Measurements from ENCODE around the gene ZSWIM5.
"Not testable (repeated sequence)": the region's sequence is repeated elsewhere in the genome, so short reads cannot be mapped to it uniquely, and the experiment has no call there.

ZSWIM5 gene

DNA sequence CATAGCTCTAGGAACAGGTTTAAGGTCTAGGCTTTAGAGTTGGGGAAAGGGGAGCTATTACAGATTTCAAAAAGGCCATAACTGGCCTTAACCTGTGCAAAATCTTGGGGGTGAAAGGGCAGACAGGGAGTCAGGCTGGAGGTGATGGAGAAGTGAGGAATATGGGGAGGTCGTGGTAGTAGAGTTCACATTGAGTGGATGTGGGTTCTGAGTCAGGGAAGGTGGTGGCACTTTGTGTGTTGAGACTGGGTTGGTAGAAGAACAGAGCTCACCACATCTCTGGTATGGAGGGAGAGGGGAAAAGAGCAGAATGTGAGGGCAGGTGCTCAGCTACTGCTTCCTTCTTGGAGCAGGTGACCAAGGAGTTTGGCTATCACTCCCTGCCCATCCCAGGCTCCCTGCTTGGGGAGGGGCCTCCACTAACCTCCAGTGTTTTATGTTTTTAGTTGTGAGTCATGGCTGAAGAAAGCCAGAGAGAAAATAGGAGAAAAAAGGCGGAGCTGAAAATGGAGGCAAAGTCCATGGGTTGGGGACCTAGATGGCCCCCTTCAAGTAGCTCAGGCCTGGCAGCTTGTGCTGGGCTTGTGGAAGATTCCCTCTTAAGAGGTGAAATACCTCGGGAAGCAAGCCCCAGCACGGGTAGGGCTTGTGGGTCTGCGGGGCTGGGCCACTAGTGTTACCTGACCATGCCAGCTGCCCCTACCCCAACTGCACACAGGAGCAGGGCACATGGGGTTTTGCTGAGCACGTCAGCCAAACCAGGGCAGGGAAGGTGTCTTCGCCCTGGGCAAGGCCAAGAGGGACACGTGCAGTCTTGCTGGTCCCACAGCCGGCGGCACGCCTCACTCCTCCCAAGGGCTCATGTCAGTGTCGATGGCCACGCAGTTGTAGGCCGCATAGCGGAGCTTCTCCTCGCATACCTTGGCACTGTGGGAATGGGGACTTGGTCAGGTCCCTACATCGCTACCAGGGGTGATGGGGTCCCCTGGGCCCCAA is 203.5 kb downstream of the ZSWIM5 start:
- DNase-seq (ENCODE audit: low spot score): no peak

DNA sequence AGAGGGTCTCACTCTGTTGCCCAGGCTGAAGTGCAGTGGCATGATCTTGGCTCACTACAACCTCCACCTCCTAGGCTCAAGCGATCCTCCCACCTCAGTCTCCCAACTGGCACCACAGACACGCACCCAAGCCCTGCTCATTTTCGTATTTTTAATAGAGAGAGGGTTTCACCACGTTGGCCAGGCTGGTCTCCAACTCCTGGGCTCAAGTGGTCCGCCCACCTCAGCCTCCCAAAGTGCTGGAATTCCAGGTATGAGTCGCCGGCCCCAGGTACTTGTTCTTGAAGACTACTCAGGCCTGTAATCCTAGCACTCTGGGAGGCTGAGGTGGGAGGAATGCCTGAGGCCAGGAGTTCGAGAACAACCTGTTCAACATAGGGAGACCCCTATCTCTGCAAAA is 204.8 kb downstream of the ZSWIM5 start:
- not testable (repeated sequence) for DNase-seq (ENCODE audit: low spot score)

DNA sequence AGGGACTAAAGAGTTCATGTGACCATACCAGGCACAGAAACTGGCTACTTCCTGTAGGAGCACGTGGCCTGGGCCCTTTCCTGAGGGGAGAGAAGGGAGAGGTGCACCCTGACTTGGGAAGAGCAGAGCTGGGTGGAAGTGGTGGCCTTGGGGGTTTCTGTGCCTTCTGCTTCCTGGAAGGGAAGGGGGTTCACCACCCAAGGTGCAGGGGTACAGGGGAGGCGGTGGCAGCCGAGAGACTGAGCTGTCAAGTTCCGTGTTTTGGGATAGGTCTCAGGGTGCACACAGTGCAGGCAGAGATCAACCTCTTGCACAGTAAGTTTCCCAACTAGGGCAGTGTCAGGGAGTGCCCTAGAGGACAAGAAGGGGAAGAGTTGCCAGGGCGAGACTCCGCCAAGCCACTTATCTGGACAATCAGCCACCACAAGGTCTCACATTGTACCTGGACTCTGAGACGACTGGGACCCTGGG is 205.4 kb downstream of the ZSWIM5 start:
- no peak for DNase-seq (ENCODE audit: low spot score)

DNA sequence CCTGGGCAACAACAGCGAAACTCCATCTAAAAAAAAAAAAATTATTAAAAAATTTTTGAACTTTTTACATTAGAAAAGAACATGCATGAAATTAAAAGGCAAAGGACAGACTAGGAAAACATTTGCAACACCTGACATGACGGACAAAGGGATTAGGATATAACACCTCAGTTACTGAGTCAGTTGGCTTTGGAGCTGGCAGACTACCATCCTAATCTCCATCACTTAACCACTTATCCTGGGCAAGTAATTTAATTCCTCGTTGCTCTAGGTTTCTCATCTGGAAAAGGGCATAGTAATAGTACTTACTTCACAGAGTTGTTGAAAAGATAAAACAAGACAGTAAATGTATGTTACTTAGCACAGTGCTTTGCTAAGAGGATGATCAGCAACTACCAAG is 207.2 kb downstream of the ZSWIM5 start:
- DNase-seq (ENCODE audit: low spot score): no peak

DNA sequence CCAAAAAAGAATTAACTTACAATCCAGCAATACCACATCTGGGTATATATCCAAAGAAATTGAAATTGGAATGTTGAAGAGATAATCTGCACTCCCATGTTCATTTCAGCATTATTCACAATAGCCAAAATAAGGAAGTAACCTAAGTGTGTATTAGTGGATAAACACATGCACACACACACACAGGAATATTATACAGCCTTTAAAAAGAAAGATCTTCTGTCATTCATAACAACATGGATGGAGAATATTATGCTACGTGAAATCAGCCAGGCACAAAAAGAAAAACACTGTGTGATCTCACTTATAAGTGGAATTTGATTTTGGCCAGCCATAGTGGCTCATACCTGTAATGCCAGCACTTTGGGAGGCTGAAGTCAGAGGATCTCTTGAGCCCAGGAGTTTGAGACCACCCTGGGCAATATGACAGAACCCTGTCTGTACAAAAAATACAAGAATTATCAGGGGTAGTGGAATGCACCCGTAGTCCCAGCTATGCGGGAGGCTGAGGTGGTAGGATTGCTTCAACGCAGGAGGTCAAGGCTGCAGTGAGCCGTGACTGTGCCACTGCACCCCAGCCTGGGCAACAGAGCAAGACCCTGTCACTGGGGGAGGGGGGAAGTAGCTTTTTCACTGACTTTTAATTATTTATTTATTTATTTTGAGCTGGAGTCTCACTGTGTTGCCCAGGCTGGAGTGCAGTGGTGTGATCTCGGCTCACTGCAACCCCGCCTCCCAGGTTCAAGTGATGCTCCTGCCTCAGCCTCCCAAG is 210.8 kb downstream of the ZSWIM5 start:
- DNase-seq (ENCODE audit: low spot score): no peak

DNA sequence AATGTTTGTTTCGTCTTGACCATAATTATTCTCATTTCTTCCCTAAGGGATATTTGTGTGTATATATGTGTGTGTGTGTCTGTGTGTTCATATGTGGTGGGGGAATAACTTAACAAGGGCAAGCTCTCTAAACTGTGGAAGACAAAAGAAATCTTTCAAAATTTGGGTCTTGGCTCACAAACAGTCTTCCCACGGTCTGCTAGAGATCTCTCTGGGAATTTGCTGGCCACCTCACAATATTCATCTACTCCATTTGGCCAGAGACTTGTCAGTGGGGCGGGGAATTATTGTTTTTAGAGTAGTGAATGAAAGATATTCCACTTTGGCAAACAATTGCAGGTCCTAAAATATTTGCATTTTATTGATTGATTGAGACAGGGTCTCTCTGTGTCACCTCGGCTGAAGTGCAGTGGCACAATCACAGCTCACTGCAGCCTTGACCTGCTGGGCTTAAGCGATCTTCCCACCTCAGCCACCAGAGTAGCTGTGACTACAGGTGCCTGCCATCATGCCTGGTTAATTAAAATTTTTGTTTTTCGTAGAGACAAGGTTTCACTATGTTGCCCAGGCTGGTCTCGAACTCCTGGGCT is 212.0 kb downstream of the ZSWIM5 start:
- DNase-seq (ENCODE audit: low spot score): no peak

DNA sequence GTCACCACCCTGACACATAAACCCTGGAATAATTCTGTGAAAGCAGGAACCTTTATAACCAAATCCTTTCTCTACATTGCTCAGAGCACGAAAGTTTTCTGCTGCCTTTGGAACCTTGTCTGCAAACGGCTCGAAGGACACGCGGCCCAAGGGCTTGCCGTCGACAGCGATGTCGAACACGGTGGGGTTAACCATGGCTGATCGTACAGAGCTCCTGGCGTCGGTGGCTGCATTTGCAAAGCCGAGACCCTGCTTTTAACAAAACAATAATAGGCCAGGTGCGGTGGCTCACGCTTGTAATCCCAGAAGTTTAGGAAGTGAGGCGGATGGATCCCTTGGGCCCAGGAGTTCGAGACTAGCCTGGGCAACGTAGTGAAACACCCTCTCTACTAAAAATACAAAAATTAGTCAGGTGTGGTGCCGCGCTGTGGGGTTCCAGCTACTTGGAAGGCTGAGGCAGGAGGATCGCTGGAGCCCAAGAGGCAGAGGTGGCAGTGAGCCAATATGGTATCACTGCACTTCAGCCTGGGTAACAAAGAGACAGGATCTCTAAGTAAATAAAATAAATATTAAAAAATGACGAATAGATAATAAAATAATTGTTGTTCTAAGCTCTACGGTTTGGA is 217.8 kb downstream of the ZSWIM5 start:
- no peak for DNase-seq (ENCODE audit: low spot score)

DNA sequence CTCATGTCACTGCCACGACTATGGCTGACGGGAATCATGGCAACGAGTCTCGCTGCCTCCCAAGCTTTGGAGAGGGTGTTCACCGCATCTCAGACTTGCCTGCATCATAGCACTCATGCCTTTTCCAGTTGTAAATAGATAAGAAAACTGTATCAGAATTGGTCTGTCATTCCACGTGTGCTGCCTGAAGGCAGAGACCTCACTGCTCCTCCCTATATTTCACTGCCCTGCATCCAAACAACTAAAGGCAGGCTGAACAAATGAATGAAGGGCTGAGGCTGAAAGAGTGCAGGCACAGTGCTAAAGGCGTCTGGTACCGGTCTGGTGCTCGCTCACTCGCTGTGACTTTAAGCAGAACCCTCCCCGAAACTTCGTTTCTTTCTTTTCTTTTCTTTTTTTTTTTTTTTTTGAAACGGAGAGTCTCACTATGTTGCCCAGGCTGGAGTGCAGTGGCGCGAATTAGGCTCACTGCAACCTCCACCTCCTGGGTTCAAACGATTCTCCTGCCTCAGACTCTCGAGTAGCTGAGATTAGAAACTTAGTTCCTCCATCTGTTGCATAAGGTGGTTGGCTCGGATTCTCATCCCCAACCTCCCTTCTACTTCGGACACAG is 220.6 kb downstream of the ZSWIM5 start:
- DNase-seq (ENCODE audit: low spot score): no peak

DNA sequence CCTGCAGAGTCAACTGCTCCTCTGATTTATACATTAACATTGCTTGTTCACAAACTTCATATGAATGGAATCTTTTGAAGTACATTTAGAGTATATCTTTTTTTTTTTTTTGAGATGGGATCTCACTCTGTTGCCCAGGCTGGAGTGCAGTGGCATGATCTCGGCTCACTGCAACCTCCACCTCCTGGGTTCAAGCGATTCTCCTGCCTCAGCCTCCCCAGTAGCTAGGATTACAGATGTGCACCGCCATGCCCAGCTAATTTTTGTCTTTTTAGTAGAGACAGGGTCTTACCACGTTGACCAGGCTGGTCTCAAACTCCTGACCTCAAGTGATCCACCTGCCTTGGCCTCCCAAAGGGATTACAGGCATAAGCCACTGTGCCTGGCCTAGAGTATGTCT is 229.0 kb downstream of the ZSWIM5 start:
- DNase-seq (ENCODE audit: low spot score): not testable (repeated sequence)

DNA sequence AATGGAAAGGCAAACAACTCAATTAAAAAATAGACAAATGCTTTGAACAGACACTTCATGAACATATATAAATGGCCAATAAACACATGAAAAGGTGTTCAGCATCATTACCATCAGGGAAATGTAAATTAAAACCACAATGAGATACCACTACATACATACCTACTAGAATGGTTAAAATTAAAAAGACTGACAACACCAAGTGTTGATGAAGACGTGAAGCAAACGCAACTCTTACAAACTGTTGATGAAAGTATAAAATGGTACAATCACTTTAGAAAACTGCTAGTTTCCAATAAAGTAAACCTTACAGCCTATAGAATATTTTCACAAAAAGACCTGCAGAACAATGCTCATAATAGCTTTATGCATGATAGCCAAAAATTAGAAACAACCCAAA is 230.2 kb downstream of the ZSWIM5 start:
- DNase-seq (ENCODE audit: low spot score): no peak

DNA sequence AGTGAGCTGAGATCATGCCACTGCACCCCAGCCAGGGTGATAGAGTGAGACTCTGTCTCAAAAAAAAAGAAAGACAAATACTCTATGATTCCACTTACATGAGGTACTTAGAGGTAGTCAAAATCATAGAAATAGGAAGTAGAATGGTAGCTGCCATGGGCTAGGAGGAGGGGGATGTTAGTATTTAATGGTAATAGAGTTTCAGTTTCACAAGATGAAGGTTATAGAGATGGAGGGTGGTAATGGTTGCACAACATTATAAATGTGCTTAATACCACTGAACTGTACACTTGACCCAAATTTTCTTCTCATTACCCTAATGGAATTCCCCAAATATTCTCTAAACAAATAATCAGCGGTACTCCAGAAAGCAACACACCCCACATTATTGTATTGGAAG is 232.8 kb downstream of the ZSWIM5 start:
- DNase-seq (ENCODE audit: low spot score): no peak

DNA sequence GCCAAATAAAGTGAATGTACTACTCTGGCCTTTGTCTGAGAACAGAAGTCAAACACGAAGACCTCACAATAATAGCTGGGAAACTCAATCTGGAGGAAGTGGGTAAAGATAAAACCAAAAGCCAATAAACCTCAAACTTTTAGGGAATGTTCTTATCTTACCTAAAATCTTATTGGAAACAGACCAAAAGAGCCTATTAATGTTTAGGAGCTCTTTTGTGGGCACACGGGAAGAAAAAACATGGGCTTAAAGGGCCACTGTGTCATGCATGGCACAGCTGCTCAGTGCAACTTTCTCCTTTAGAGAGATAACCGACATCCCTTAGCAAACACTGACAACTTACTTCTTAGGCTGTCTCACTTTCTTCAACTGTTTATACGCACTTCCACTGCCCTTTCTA is 236.1 kb downstream of the ZSWIM5 start:
- no peak for DNase-seq (ENCODE audit: low spot score)
